Endothelial cell of umbilical vein (primary cell): Measurements from ENCODE around the gene CKB. TPM values are rescaled to one million over a fixed set of nuclear protein-coding genes. Genes with fewer than 3 reads are reported as not detected.

Experiments
- BruUV-seq: library from RNA; stranded (reverse); fragments of 400-500 nt; replicated peaks from 2 replicates; lab custom pipeline; 2021; lab: Mats Ljungman, UMichigan
- CTCF ChIA-PET: fragments of 300-600, 350-600 bp; sonication (Branson Sonifier 250); formaldehyde crosslinking; loops from one replicate; lab custom pipeline; 2021; ENCODE audit warnings: antibody characterized with exemption, inconsistent platforms; lab: Charles Lee
- POLR2A ChIA-PET: fragments of 300-600, 350-600 bp; sonication (Branson Sonifier 250); formaldehyde crosslinking; loops from one replicate; lab custom pipeline; 2021; ENCODE audit warnings: antibody characterized with exemption, inconsistent platforms; lab: Charles Lee
- DNase-seq: peaks from one replicate; pipeline ENCODE4 v3.0.0-alpha.2; 2011; ENCODE audit warnings: low read depth, low spot score
- FAIRE-seq: peaks from 2 replicates; lab custom pipeline; 2011; peaks lifted over from hg19 to GRCh38; lab: Jason Lieb, UNC
- H2AFZ ChIP-seq: 2 replicates; pipeline ENCODE4 v1.6.0; 2012; ENCODE audit warnings: low read depth, low read length, control low read depth, inconsistent platforms
- H3K27ac ChIP-seq: 2 replicates; pipeline ENCODE4 v1.5.1; 2011; ENCODE audit warnings: low read depth, mild to moderate bottlenecking, control low read depth, low read length, moderate library complexity; ENCODE audit not compliant: insufficient read depth
- H3K27me3 ChIP-seq, 2 experiments: 2 replicates each; pipeline versions ENCODE4 v1.6.0 to v1.6.1; 2011; ENCODE audit warnings: low read length in 2 of 2, mixed read lengths in 1 of 2; ENCODE audit not compliant: control insufficient read depth in 2 of 2, insufficient read depth in 2 of 2
- H3K36me3 ChIP-seq, 2 experiments: 2 replicates in 1 of 2; 3 replicates in 1 of 2; pipeline ENCODE4 v1.5.1; 2011; ENCODE audit warnings: low read length in 2 of 2, mild to moderate bottlenecking in 1 of 2, moderate library complexity in 1 of 2; ENCODE audit not compliant: control insufficient read depth in 2 of 2, insufficient read depth in 2 of 2; ENCODE audit errors: extremely low read depth in 1 of 2
- H3K4me1 ChIP-seq: 3 replicates; pipeline ENCODE4 v1.5.1; 2011; ENCODE audit warnings: mild to moderate bottlenecking, low read length; ENCODE audit not compliant: control insufficient read depth, insufficient read depth; ENCODE audit errors: extremely low read depth
- H3K4me2 ChIP-seq: 2 replicates; pipeline ENCODE4 v1.6.1; 2011; ENCODE audit warnings: low read length, control low read depth, mixed read lengths; ENCODE audit not compliant: insufficient read depth
- H3K4me3 ChIP-seq, 3 experiments: fragments of 200-600 bp in 1 of 3; sonication (generic), shearing (Covaris generic) in 1 of 3; replicated peaks in 1 of 3; 2 replicates each; pipeline ENCODE4 v1.5.1; 2011 to 2016; ENCODE audit warnings: control low read depth in 3 of 3, low read length in 3 of 3, mild to moderate bottlenecking in 2 of 3, inconsistent platforms in 1 of 3, low read depth in 1 of 3, moderate library complexity in 1 of 3; ENCODE audit not compliant: insufficient read depth in 1 of 3
- H3K79me2 ChIP-seq: 2 replicates; pipeline ENCODE4 v1.6.0; 2012; ENCODE audit warnings: low read length, inconsistent platforms; ENCODE audit not compliant: control insufficient read depth, insufficient read depth
- H3K9ac ChIP-seq: replicated peaks from 2 replicates; pipeline ENCODE3; 2011; ENCODE audit warnings: low read length, control low read depth; ENCODE audit not compliant: insufficient read depth; ENCODE audit errors: extremely low read depth
- H3K9me1 ChIP-seq: replicated peaks from 3 replicates; pipeline ENCODE4 v1.6.0; 2011; ENCODE audit warnings: mild to moderate bottlenecking, low read length; ENCODE audit not compliant: control insufficient read depth, insufficient read depth; ENCODE audit errors: extremely low read depth
- H3K9me3 ChIP-seq: replicated peaks from 2 replicates; pipeline ENCODE4 v1.5.1; 2012; ENCODE audit warnings: low read length, inconsistent platforms; ENCODE audit not compliant: control insufficient read depth, insufficient read depth
- H4K20me1 ChIP-seq: replicated peaks from 2 replicates; pipeline ENCODE3; 2011; ENCODE audit warnings: mild to moderate bottlenecking, low read length; ENCODE audit not compliant: control insufficient read depth, insufficient read depth; ENCODE audit errors: extremely low read depth
- CTCF ChIP-seq, 2 donors: IDR thresholded peaks; 1 replicate in 1 of 2; 2 replicates in 1 of 2; pipeline ENCODE4 v1.5.1; 2011; ENCODE audit warnings: low read length in 2 of 2, mild to moderate bottlenecking in 2 of 2, moderate library complexity in 2 of 2, control low read depth in 1 of 2, inconsistent platforms in 1 of 2, low read depth in 1 of 2; ENCODE audit not compliant: insufficient read depth in 1 of 2; ENCODE audit errors: extremely low read depth in 1 of 2
- EZH2 ChIP-seq: IDR thresholded peaks from 2 replicates; pipeline ENCODE4 v1.6.1; 2012; ENCODE audit warnings: borderline replicate concordance, low read depth, mild to moderate bottlenecking, moderate library complexity, low read length, inconsistent platforms; ENCODE audit not compliant: severe bottlenecking
- FOS ChIP-seq: IDR thresholded peaks from 2 replicates; pipeline ENCODE4 v1.6.1; 2011; ENCODE audit warnings: mild to moderate bottlenecking, low read length, moderate library complexity, borderline replicate concordance; ENCODE audit not compliant: insufficient read depth
- GATA2 ChIP-seq: IDR thresholded peaks from 2 replicates; pipeline ENCODE4 v1.7.0; 2011; ENCODE audit warnings: low read depth, mild to moderate bottlenecking, moderate library complexity, mixed read lengths, low read length; ENCODE audit not compliant: insufficient read length, insufficient read depth
- JUN ChIP-seq: IDR thresholded peaks from 2 replicates; pipeline ENCODE4 v1.6.1; 2011; ENCODE audit warnings: borderline replicate concordance, low read depth; ENCODE audit not compliant: insufficient read length, insufficient read depth
- MAX ChIP-seq: IDR thresholded peaks from 2 replicates; pipeline ENCODE4 v1.6.1; 2011; ENCODE audit not compliant: insufficient read depth, insufficient read length
- MYC ChIP-seq: IDR thresholded peaks from one replicate; pipeline ENCODE4 v1.6.1; 2011; ENCODE audit warnings: mild to moderate bottlenecking, low read depth, low read length
- POLR2A ChIP-seq: IDR thresholded peaks from 2 replicates; pipeline ENCODE4 v1.6.1; 2012; ENCODE audit warnings: low read depth, mild to moderate bottlenecking, control low read depth, low read length
- POLR2AphosphoS5 ChIP-seq: IDR thresholded peaks from 2 replicates; pipeline ENCODE4 v1.6.1; 2012; ENCODE audit warnings: low read depth, mild to moderate bottlenecking, control low read depth, low read length, moderate library complexity; ENCODE audit not compliant: insufficient read depth
- dilution Hi-C: fragments of 300-500 bp; cut with MboI; formaldehyde crosslinking; loops from one replicate; pipeline ENCODE4 v1.15.0; 2019; ENCODE audit warnings: low sequenced_read_pairs; ENCODE audit not compliant: extremely low pct_ligation_motif_present
- intact Hi-C: fragments of 100-400 bp; cut with micrococcal nuclease; formaldehyde crosslinking; loops from one replicate; pipeline ENCODE4 v1.10.0; 2022
- polyA plus RNA-seq, 4 experiments: library from polyadenylated mRNA; depleted of rRNA in 3 of 4; stranded (reverse) in 3 of 4; unstranded in 1 of 4; fragments of >200 nt; gene quantifications; 2 replicates each; pipeline versions ENCODE4 v1.2.1 to v1.2.3, GENCODE V29; 2011 to 2012; ENCODE audit warnings: missing spikeins in 1 of 4
- total RNA-seq: library from RNA; stranded (reverse); gene quantifications from 2 replicates; pipeline ENCODE4 v1.2.3, GENCODE V29; 2021

CKB gene
- total and polyA plus RNA-seq, 2 donors (not counting 3 experiments of a cell fraction or from before 2014, with no cell fraction given): 4.0 to 6.9 TPM

- TF ChIP-seq POLR2A (no peak), JUN (no peak), FOS (no peak), MYC (no peak), POLR2AphosphoS5 (no peak), EZH2 (no peak), CTCF (IDR thresholded peaks at IDR 0.05; ENCODE audit: extremely low read depth in 1 of 2, insufficient read depth in 1 of 2, low read depth in 1 of 2, low read length in 2 of 2) (no peak), MAX (no peak), GATA2 (no peak)
- peaks cover 56% of the 10 kb centered on the region for H3K79me2 ChIP-seq
- H3K27me3 ChIP-seq: no peaks in the 10 kb centered on the region
- no TSS peak for BruUV-seq
- H3K27ac ChIP-seq: peak overlapping the region; percentile 28
- intact Hi-C loops (no loop called here), dilution Hi-C loops (no loop called here)
- H3K4me1 ChIP-seq: peaks cover 14% of the 10 kb centered on the region
- H3K9ac ChIP-seq: no peak overlapping the region
- DNase-seq (peak; percentile 63), FAIRE-seq (peak; percentile 70)
- H2AFZ ChIP-seq: no peak overlapping the region
- POLR2A ChIA-PET: interaction anchor here (0.5 kb wide), 1 partner anchor 62 kb away, joined by 5 read pairs; no protein-coding TSS in a partner anchor
- peak overlapping the region; percentile 45 for H3K4me2 ChIP-seq
- no peaks in the 10 kb centered on the region for H3K9me3 ChIP-seq
- H4K20me1 ChIP-seq: no peaks in the 10 kb centered on the region
- H3K9me1 ChIP-seq: no peaks in the 10 kb centered on the region
- H3K4me3 ChIP-seq: no peak overlapping the region
- no peaks in the 10 kb centered on the region for H3K36me3 ChIP-seq
- CTCF ChIA-PET: interaction anchor here (1.3 kb wide), 1 partner anchor 111 kb away, joined by 4 read pairs; no protein-coding TSS in a partner anchor
Measured at GRCh38 chr14:103568952-103569351, 46.3 kb upstream of the CKB start.
